ENCODE results near the gene FARP2. TPM values are rescaled to one million over a fixed set of nuclear protein-coding genes. Genes with fewer than 3 reads are reported as not detected.

Gene FARP2
- polyA plus RNA-seq, 1 of the 3 experiments (the other 2 are of a cell fraction) = 11.5 TPM

- TF ChIP-seq MAX (IDR thresholded peaks at IDR 0.05; ENCODE audit: low read depth) (peak; percentile 99), EZH2phosphoT487 (IDR thresholded peaks at IDR 0.05; ENCODE audit: borderline replicate concordance, low read depth) (no peak), ZBTB33 (IDR thresholded peaks at IDR 0.05; ENCODE audit: borderline replicate concordance, low read depth) (peak; percentile 90; the same call in 1 of the 2 replicates), YY1 (IDR thresholded peaks at IDR 0.05; ENCODE audit: low read depth) (no peak), EP300 (IDR thresholded peaks at IDR 0.05; ENCODE audit: borderline replicate concordance in 1 of 2, low read depth in 1 of 2, low read length in 1 of 2) (no peak), TAF1 (IDR thresholded peaks at IDR 0.05; ENCODE audit: borderline replicate concordance, low read depth, low read length) (0 out of 2 replicates have a peak, but pooled peaks have one; percentile 61), NFIC (IDR thresholded peaks at IDR 0.05; ENCODE audit: borderline replicate concordance) (no peak), FOXJ3 (CRISPR knock-in tag; IDR thresholded peaks at IDR 0.05) (no peak), RAD21 (IDR thresholded peaks at IDR 0.05; ENCODE audit: low read length) (no peak), NRF1 (IDR thresholded peaks at IDR 0.05; ENCODE audit: low read depth, low read length) (peak; percentile 87), RCOR1 (IDR thresholded peaks at IDR 0.05; ENCODE audit: low read length) (no peak), POLR2AphosphoS5 (IDR thresholded peaks at IDR 0.05; ENCODE audit: low read depth, low read length) (0 out of 2 replicates have a peak, but pooled peaks have one; percentile 52), TEAD4 (IDR thresholded peaks at IDR 0.05; ENCODE audit: borderline replicate concordance, insufficient read depth) (no peak), JUND (IDR thresholded peaks at IDR 0.05) (no peak), CHD2 (IDR thresholded peaks at IDR 0.05; ENCODE audit: low read length, partially characterized antibody) (peak; percentile 97), GATA2 (CRISPR knock-in tag; IDR thresholded peaks at IDR 0.05) (no peak; the same call in 1 of the 2 replicates), SMC3 (IDR thresholded peaks at IDR 0.05; ENCODE audit: low read depth, low read length) (no peak)
- TF ChIP-seq, protein P1, sequence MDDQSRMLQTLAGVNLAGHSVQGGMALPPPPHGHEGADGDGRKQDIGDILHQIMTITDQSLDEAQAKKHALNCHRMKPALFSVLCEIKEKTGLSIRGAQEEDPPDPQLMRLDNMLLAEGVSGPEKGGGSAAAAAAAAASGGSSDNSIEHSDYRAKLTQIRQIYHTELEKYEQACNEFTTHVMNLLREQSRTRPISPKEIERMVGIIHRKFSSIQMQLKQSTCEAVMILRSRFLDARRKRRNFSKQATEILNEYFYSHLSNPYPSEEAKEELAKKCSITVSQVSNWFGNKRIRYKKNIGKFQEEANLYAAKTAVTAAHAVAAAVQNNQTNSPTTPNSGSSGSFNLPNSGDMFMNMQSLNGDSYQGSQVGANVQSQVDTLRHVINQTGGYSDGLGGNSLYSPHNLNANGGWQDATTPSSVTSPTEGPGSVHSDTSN (IDR thresholded peaks at IDR 0.05) = no peak
- TF ChIP-seq, protein P2, sequence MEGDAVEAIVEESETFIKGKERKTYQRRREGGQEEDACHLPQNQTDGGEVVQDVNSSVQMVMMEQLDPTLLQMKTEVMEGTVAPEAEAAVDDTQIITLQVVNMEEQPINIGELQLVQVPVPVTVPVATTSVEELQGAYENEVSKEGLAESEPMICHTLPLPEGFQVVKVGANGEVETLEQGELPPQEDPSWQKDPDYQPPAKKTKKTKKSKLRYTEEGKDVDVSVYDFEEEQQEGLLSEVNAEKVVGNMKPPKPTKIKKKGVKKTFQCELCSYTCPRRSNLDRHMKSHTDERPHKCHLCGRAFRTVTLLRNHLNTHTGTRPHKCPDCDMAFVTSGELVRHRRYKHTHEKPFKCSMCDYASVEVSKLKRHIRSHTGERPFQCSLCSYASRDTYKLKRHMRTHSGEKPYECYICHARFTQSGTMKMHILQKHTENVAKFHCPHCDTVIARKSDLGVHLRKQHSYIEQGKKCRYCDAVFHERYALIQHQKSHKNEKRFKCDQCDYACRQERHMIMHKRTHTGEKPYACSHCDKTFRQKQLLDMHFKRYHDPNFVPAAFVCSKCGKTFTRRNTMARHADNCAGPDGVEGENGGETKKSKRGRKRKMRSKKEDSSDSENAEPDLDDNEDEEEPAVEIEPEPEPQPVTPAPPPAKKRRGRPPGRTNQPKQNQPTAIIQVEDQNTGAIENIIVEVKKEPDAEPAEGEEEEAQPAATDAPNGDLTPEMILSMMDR (IDR thresholded peaks at IDR 0.05) = no peak; the same call in 1 of the 2 replicates
- TF ChIP-seq, protein P3, sequence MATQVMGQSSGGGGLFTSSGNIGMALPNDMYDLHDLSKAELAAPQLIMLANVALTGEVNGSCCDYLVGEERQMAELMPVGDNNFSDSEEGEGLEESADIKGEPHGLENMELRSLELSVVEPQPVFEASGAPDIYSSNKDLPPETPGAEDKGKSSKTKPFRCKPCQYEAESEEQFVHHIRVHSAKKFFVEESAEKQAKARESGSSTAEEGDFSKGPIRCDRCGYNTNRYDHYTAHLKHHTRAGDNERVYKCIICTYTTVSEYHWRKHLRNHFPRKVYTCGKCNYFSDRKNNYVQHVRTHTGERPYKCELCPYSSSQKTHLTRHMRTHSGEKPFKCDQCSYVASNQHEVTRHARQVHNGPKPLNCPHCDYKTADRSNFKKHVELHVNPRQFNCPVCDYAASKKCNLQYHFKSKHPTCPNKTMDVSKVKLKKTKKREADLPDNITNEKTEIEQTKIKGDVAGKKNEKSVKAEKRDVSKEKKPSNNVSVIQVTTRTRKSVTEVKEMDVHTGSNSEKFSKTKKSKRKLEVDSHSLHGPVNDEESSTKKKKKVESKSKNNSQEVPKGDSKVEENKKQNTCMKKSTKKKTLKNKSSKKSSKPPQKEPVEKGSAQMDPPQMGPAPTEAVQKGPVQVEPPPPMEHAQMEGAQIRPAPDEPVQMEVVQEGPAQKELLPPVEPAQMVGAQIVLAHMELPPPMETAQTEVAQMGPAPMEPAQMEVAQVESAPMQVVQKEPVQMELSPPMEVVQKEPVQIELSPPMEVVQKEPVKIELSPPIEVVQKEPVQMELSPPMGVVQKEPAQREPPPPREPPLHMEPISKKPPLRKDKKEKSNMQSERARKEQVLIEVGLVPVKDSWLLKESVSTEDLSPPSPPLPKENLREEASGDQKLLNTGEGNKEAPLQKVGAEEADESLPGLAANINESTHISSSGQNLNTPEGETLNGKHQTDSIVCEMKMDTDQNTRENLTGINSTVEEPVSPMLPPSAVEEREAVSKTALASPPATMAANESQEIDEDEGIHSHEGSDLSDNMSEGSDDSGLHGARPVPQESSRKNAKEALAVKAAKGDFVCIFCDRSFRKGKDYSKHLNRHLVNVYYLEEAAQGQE (IDR thresholded peaks at IDR 0.05; ENCODE audit: low read depth, low read length) = 0 out of 2 replicates have a peak, but pooled peaks have one; percentile 14
Observed at GRCh38 chr2:241508240-241509154, 152.4 kb downstream of the FARP2 start, which contains the start of gene STK25 (continued).
